AG09309 (cell line): Measurements from ENCODE around the gene GABRB3.

Experiments
- DNase-seq: peaks from one replicate; pipeline ENCODE4 v3.0.0-alpha.2; 2010; ENCODE audit warnings: low read depth
- H3K4me3 ChIP-seq: 2 replicates; pipeline ENCODE4 v1.5.1; 2011; ENCODE audit warnings: mild to moderate bottlenecking, low read depth, low read length, moderate library complexity; ENCODE audit not compliant: control insufficient read depth
- TF ChIP-seq, protein P1 (sequence below): IDR thresholded peaks from 2 replicates; pipeline ENCODE4 v1.5.1; 2011; ENCODE audit warnings: mild to moderate bottlenecking, low read depth, low read length, inconsistent platforms; ENCODE audit not compliant: insufficient read depth, control insufficient read depth; ENCODE audit errors: missing control alignments

Gene GABRB3

DNA sequence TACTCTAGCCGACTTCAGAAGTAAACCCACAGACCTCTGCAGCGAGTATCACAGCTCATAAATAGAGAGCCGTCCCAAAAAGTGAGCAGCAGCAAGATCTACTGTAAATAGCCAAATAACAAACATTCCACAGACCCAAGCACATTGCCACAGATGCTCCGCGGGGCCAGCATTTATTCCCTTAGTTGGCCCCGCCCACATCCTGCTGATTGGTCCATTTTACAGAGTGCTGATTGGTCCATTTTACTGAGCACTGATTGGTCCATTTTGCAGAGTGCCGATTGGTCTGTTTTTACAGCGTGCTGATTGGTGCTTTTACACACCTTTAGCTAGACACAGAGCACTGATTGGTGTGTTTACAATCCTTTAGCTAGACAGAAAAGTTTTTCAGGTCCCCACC, 17.3 kb upstream of the GABRB3 start:
- TF ChIP-seq, protein P1, sequence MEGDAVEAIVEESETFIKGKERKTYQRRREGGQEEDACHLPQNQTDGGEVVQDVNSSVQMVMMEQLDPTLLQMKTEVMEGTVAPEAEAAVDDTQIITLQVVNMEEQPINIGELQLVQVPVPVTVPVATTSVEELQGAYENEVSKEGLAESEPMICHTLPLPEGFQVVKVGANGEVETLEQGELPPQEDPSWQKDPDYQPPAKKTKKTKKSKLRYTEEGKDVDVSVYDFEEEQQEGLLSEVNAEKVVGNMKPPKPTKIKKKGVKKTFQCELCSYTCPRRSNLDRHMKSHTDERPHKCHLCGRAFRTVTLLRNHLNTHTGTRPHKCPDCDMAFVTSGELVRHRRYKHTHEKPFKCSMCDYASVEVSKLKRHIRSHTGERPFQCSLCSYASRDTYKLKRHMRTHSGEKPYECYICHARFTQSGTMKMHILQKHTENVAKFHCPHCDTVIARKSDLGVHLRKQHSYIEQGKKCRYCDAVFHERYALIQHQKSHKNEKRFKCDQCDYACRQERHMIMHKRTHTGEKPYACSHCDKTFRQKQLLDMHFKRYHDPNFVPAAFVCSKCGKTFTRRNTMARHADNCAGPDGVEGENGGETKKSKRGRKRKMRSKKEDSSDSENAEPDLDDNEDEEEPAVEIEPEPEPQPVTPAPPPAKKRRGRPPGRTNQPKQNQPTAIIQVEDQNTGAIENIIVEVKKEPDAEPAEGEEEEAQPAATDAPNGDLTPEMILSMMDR = no peak
- no peak for DNase-seq
- H3K4me3 ChIP-seq = no peak overlapping the region

DNA sequence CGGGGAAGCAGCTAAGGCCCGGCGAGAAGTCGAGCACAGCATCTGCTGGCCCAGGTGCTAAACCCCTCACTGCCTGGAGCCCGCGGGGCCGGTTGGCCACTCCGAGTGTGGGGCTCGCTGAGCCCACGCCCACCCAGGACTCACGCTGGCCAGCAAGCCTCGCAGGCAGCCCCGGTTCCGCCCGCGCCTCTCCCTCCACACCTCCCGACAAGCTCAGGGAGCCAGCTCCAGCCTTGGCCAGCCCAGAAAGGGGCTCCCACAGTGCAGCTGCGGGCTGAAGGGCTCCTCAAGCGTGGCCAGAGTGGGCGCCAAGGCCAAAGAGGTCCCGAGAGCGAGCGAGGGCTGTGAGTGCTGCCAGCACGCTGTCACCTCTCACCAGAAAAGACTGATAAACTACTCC, 8.9 kb upstream of the GABRB3 start:
- TF ChIP-seq, protein P1 = no peak
- DNase-seq = no peak
- H3K4me3 ChIP-seq = no peak overlapping the region

DNA sequence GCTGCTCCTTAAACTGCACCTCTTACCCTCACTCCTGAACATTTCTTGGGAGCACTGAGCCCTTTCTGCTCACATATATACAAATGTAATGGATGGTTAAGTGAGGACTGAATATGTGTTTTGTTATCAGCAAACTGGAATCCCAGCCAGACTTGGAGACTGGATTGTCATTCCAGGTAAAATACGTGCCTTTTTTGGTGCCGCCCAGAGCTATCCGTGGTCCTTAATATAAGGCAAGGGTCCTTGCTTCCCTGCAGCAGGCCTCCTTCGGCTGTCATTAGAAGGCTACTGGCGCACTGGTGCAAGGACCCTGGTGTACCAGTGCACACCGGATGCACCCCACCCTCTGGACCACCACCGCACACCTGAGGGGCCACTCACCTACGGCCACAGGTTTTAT, 1.1 kb upstream of the GABRB3 start:
- TF ChIP-seq, protein P1 = no peak
- no peak overlapping the region for H3K4me3 ChIP-seq
- DNase-seq = no peak

DNA sequence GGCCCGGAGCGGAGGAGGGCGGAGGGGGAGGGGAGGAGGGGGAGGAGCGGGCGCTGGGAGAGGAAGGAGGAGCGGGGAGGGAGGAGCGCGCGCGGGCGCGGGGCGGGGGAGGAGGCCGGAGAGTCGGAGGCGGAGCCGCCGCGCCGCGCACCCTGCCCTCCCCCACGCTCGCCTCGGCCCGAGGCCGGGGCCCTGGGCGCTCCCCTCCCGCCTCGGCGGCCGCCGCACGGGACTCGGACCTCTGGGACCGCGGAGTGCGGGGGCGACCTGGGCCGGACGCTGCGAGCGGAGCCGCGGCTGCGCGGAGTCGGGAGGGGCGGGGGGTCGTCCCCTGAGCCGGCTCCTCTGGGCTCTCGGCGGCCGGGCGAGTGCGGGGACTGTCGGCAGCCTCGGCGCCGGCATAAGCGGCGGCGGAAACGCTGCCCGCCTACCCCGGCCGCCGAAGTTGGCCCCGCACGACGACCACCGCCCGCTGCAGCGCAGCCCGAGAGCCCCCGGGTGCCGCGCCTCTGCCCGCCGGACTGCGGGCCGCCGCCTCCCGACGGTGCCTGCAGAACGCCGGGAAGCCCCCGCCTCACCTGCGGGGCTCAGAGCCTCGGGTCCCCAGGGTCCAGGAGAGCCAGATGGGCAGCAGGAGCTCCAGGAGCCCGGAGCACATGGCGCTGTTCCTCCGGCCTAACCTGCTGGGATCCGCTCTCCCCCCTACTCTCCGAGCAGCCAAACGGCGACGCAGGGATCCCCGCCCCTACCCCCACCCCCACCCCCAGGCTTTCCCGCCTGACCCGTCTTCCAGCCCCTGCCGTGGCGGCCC, 406 bp upstream of the GABRB3 start:
- no peak overlapping the region for H3K4me3 ChIP-seq
- no peak for DNase-seq
- TF ChIP-seq, protein P1 = no peak

DNA sequence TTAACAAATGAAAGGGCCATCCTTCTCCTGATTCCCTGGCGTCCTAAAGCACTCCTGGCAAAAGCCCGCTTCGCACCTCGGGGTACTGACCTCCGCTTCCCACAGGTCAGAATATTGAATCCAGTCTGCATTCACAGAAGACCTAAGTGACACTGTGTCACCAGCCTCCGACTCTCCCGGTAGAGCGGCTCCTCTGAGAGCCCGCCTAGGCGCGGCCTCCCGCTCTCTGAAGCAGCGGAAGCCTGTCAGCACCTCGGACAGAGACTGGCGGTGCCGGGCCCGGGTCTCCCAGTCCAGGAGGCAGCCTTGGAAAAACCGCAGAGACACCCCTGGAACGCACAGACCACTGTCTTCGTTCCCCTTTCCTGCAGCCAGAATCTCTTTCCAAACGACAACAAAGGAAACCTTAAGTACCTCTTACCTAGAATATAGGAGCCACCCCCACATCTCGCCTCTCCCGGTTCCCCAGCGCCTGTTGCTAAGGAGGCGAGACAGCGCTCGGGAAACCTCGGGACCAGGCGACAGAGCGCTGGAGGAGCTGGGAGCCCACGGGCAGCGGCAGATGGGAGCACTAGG, 1.2 kb downstream of the GABRB3 start:
- H3K4me3 ChIP-seq = no peak overlapping the region
- no peak for DNase-seq
- TF ChIP-seq, protein P1 = no peak

DNA sequence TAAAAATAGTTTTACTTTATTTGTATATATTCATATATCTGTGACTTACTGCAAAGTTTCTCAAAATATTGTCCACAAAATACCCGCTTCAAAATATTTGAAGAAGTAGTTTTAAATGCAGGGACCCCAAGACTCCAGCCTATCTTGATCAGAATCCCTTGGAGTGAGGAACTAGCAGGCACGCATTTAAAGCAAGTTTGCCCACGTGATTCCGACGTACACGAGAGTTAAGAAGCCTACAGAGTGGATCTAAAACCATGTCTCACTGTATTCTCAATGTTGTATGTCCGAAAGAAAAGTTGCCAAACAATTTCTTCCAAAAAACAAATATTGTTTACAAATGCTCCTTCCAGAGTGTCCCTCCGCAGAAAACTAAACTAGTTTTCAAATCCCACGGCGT, 1.7 kb downstream of the GABRB3 start:
- no peak for DNase-seq
- TF ChIP-seq, protein P1 = no peak
- no peak overlapping the region for H3K4me3 ChIP-seq

DNA sequence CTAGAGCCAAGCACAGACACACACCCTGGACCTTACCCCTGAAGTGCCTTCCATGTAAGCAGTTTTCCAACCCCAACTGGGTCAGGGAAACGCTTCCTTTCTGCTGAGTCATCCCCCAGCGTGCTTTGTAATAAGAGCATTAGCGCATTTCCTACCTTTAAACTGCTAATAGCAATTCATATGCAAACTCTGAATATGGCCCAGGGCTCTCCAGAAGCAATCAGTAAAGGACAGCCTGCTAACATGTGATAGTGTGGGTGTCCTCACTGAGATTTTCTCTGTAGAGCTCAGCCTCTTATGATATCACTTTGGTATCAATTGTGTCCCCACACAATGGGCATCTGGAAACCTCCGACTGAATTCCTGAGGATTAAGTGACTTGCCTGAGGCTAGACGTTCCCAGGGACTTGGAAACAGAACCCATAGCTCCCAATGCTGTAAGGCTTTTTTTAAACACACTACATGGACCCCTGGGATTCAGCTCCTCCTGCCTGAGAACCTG, 5.6 kb downstream of the GABRB3 start:
- no peak for DNase-seq
- TF ChIP-seq, protein P1 = no peak
- H3K4me3 ChIP-seq = no peak overlapping the region
